Neuron (in vitro differentiated cells): ENCODE data around the gene FRAT2.
"Not testable (repeated sequence)": the region's sequence is repeated elsewhere in the genome, so short reads cannot be mapped to it uniquely, and the experiment has no call there.

ENCODE experiments used
- H2AFZ ChIP-seq: one replicate; pipeline ENCODE4 v1.6.1; 2013; ENCODE audit warnings: low read depth, mild to moderate bottlenecking, inconsistent platforms, low read length, moderate library complexity
- H3K27me3 ChIP-seq: one replicate; pipeline ENCODE4 v1.6.1; 2013; ENCODE audit warnings: low read length; ENCODE audit not compliant: insufficient read depth
- H3K36me3 ChIP-seq: one replicate; pipeline ENCODE4 v1.6.1; 2013; ENCODE audit warnings: low read length; ENCODE audit not compliant: insufficient read depth
- H3K4me1 ChIP-seq: one replicate; pipeline ENCODE4 v1.6.1; 2013; ENCODE audit warnings: low read length; ENCODE audit not compliant: insufficient read depth
- H3K4me3 ChIP-seq: 2 replicates; pipeline ENCODE4 v1.5.1; 2013; ENCODE audit warnings: mild to moderate bottlenecking, low read length, moderate library complexity
- H3K9me3 ChIP-seq: one replicate; pipeline ENCODE4 v1.6.1; 2013; ENCODE audit warnings: low read length

FRAT2 gene

DNA sequence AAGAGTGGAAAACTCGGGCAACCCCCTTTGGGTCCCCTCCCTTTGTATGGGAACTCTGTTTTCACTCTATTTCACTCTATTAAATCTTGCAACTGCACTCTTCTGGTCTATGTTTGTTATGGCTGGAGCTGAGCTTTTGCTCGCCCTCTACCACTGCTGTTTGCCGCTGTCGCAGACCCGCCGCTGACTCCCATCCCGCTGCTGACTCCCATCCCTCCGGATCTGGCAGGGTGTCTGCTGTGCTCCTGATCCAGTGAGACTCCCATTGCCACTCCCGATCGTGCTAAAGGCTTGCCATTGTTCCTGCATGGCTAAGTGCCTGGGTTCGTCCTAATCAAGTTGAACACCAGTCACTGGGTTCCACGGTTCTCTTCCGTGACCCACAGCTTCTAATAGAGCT is 44.5 kb downstream of the FRAT2 start:
- H3K4me1 ChIP-seq, H3K4me3 ChIP-seq, H3K9me3 ChIP-seq, H3K27me3 ChIP-seq, H3K36me3 ChIP-seq, H2AFZ ChIP-seq: not testable (repeated sequence)
